Measurements from ENCODE around the gene IL1A. TPM values are rescaled to one million over a fixed set of nuclear protein-coding genes. Genes with fewer than 3 reads are reported as not detected.
A peak's percentile ranks its signal among the peaks of the same experiment; 100 is the strongest.

IL1A gene
- total and polyA plus RNA-seq, 2 donors from 2014 or later: 0.13 TPM; not detected in 1

DNA sequence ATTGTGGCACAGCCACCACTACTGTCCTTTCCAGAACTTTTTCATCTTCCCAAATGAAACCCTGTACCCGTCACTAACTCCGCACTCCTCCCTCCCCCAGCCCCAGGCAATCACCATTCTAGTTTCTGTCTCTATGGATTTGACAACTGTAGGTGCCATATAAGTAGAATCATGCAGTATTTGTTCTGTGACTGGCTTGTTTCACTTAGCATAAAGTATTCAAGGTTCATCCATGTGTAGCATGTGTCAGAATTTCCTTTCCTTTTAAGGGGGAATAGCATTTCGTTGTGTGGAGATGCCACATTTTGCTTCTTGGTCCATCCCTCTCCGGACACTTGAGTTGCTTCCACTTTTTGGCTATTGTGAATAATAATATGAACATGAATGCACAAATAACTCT, 19.0 kb downstream of the IL1A start:
- intact Hi-C loops (cut with DNase I): no loop called here
- DNase-seq: peak in 2 of 5 donors; percentile 5 to 21
- H3K9ac ChIP-seq (ENCODE audit: low read length in 3 of 3): peak overlapping the region in 2 of 3 donors; percentile 3 to 38

DNA sequence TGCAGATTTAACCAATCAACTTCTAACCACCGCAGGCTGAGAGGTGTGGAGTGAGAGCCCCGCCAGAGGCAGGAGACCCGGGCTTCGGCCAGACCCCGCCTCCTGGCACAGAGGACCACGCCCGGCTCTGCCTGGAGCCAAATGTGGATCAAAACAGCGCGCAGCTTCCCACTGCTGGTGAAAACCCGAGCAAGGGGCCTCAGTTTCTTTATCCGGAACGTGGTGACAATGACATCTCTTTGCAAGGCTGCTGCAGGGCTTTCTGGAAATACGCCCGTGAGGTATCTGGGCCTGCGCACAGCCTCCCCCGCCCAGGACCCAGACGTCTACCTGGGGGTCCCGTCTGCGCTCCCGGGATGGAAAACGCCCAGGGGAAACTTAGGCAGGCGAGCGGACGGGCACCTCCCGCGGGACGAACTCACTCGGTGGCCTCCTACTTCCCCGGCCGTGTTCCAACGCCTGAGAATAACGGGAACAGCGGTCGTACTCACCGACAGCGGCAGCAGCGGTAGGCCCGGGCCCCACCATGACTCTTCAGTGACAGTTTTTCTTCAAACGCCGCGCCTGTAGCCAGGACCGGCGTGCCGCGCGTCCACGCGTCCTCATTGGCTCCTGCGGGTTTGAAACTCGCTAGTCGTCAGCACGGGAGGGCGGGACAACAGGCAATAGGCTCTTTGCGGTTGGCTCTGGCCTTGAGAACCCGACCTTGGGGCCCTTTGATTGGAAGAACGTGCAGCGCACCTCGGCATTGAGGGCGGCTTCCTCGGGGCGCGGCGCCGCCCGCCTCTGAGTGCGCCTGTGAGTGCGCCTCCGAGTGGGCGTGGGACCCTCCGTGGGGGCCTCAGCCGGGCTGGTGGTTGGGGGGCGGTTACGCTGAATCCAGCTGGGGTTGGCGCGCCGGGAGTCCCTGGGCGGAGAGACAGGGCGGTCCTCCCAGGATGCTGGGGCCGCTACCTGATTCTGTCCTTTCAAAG, 19.9 kb downstream of the IL1A start, which contains the start of gene CKAP2L:
TSS of gene CKAP2L (minus strand) at position 539 of the 974 bp plus-strand sequence. CDS start at position 528, 11 bp downstream.
- FAIRE-seq: peak; percentile 80
- TF ChIP-seq, protein P1, sequence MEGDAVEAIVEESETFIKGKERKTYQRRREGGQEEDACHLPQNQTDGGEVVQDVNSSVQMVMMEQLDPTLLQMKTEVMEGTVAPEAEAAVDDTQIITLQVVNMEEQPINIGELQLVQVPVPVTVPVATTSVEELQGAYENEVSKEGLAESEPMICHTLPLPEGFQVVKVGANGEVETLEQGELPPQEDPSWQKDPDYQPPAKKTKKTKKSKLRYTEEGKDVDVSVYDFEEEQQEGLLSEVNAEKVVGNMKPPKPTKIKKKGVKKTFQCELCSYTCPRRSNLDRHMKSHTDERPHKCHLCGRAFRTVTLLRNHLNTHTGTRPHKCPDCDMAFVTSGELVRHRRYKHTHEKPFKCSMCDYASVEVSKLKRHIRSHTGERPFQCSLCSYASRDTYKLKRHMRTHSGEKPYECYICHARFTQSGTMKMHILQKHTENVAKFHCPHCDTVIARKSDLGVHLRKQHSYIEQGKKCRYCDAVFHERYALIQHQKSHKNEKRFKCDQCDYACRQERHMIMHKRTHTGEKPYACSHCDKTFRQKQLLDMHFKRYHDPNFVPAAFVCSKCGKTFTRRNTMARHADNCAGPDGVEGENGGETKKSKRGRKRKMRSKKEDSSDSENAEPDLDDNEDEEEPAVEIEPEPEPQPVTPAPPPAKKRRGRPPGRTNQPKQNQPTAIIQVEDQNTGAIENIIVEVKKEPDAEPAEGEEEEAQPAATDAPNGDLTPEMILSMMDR (IDR thresholded peaks at IDR 0.05; ENCODE audit: borderline replicate concordance, extremely low read depth, insufficient read depth): no peak

More for the DNA sequence above, 19.0 kb downstream of the IL1A start:
- H3K4me3 ChIP-seq (ENCODE audit: low read length in 3 of 3): peak overlapping the region; percentile 54 to 79 (median 66)
- H3K4me1 ChIP-seq (ENCODE audit: control insufficient read depth in 2 of 3, insufficient read depth in 2 of 3, low read depth in 1 of 3, low read length in 3 of 3): peaks cover 0 to 2% (median 0%) of the 10 kb centered on the region in 3 donors
- H3K36me3 ChIP-seq (ENCODE audit: control insufficient read depth in 2 of 3, insufficient read depth in 3 of 3, low read length in 3 of 3): no peaks in the 10 kb centered on the region
- no peak overlapping the region for H3K27ac ChIP-seq (ENCODE audit: low read depth in 2 of 2, low read length in 2 of 2)
- no peaks in the 10 kb centered on the region for H3K27me3 ChIP-seq (ENCODE audit: control insufficient read depth, insufficient read depth, low read length)
- H3K9me3 ChIP-seq (ENCODE audit: control insufficient read depth in 2 of 3, insufficient read depth in 1 of 3, low read length in 3 of 3): no peaks in the 10 kb centered on the region
- FAIRE-seq: no peak
- TF ChIP-seq, protein P1 (IDR thresholded peaks at IDR 0.05; ENCODE audit: borderline replicate concordance, extremely low read depth, insufficient read depth): no peak

DNA sequence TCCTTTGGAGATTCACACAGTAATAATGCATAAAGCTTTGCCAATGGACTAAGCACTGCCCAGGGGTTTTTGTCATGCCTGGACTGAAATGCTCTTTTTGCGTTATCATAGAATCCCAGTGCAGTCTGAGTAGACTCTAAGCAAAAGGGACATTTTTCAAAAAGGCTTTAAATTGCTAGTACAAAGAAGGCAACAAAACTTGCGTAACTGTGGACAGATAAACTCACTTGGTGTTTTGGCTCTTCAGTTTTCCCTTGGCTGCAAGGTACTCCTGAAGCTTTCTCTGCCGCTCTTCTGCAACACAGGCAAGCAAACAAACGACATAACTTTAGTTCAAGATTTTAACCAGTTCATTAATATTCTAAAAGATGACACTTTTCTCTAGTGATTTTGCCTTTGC, 22.0 kb downstream of the IL1A start:
- intact Hi-C loops (cut with DNase I): no loop called here

More for the DNA sequence above, 19.9 kb downstream of the IL1A start, which contains the start of gene CKAP2L:
- no peaks in the 10 kb centered on the region for H3K36me3 ChIP-seq (ENCODE audit: control insufficient read depth in 2 of 3, insufficient read depth in 3 of 3, low read length in 3 of 3)
- peak within 1 kb of the TSS; percentile 54 to 79 (median 66) for H3K4me3 ChIP-seq (ENCODE audit: low read length in 3 of 3)
- H3K9ac ChIP-seq (ENCODE audit: low read length in 3 of 3): peak within 1 kb of the TSS in 2 of 3 donors; percentile 36 to 38
- no peaks in the 10 kb centered on the region for H3K9me3 ChIP-seq (ENCODE audit: control insufficient read depth in 2 of 3, insufficient read depth in 1 of 3, low read length in 3 of 3)
- peaks cover 0 to 2% (median 0%) of the 10 kb centered on the region in 3 donors for H3K4me1 ChIP-seq (ENCODE audit: control insufficient read depth in 2 of 3, insufficient read depth in 2 of 3, low read depth in 1 of 3, low read length in 3 of 3)
- intact Hi-C loops (cut with DNase I): no loop called here
- DNase-seq: peak; percentile 97 to 99 (median 98)
- no peaks in the 10 kb centered on the region for H3K27me3 ChIP-seq (ENCODE audit: control insufficient read depth, insufficient read depth, low read length)
- no peak within 1 kb of the TSS for H3K27ac ChIP-seq (ENCODE audit: low read depth in 2 of 2, low read length in 2 of 2)

More for the DNA sequence above, 22.0 kb downstream of the IL1A start:
- no peak overlapping the region for H3K9ac ChIP-seq (ENCODE audit: low read length in 3 of 3)
- no peak for DNase-seq
- no peak overlapping the region for H3K4me3 ChIP-seq (ENCODE audit: low read length in 3 of 3)
- H3K9me3 ChIP-seq (ENCODE audit: control insufficient read depth in 2 of 3, insufficient read depth in 1 of 3, low read length in 3 of 3): no peaks in the 10 kb centered on the region
- no peaks in the 10 kb centered on the region for H3K36me3 ChIP-seq (ENCODE audit: control insufficient read depth in 2 of 3, insufficient read depth in 3 of 3, low read length in 3 of 3)
- H3K27me3 ChIP-seq (ENCODE audit: control insufficient read depth, insufficient read depth, low read length): no peaks in the 10 kb centered on the region
- H3K27ac ChIP-seq (ENCODE audit: low read depth in 2 of 2, low read length in 2 of 2): no peak overlapping the region
- TF ChIP-seq, protein P1 (IDR thresholded peaks at IDR 0.05; ENCODE audit: borderline replicate concordance, extremely low read depth, insufficient read depth): no peak
- no peak for FAIRE-seq
- H3K4me1 ChIP-seq (ENCODE audit: control insufficient read depth in 2 of 3, insufficient read depth in 2 of 3, low read depth in 1 of 3, low read length in 3 of 3): peaks cover 0 to 2% (median 0%) of the 10 kb centered on the region in 3 donors

Data from kidney (tissue), 14 donors.